HepG2 (cell line): ENCODE data around the gene LRRC45. TPM values are rescaled to one million over a fixed set of nuclear protein-coding genes. Genes with fewer than 3 reads are reported as not detected.

Source experiments
- BRF2 ChIP-seq: sonication (generic); formaldehyde crosslinking; IDR thresholded peaks from 2 replicates; pipeline ENCODE4 v1.8.1; 2022; ENCODE audit warnings: mild to moderate bottlenecking, missing genetic modification reagents
- CENPT ChIP-seq: sonication (generic); formaldehyde crosslinking; IDR thresholded peaks from 2 replicates; pipeline ENCODE4 v1.8.0; 2022; ENCODE audit warnings: low read depth, mild to moderate bottlenecking, moderate library complexity, missing genetic modification reagents
- NFIC ChIP-seq: IDR thresholded peaks from 2 replicates; pipeline ENCODE4 v1.6.1; 2012; ENCODE audit warnings: mild to moderate bottlenecking, low read length, inconsistent platforms
- POLR2AphosphoS2 ChIP-seq: IDR thresholded peaks from 2 replicates; pipeline ENCODE4 v1.6.1; 2011; ENCODE audit warnings: low read depth, low read length, improper control_type of control experiment
- SALL1 ChIP-seq: sonication (generic); formaldehyde crosslinking; IDR thresholded peaks from 2 replicates; pipeline ENCODE4 v1.8.0; 2022; ENCODE audit warnings: mild to moderate bottlenecking, missing genetic modification reagents
- TP53 ChIP-seq: sonication (generic); formaldehyde crosslinking; conservative IDR thresholded peaks from 2 replicates; pipeline ENCODE4 v1.4.0; 2020; ENCODE audit warnings: missing genetic modification reagents
- ZNF138 ChIP-seq: sonication (generic); formaldehyde crosslinking; IDR thresholded peaks from 2 replicates; pipeline ENCODE4 v1.5.0; 2020; ENCODE audit warnings: mild to moderate bottlenecking, low read depth, missing genetic modification reagents
- ZNF251 ChIP-seq: sonication (generic); formaldehyde crosslinking; IDR thresholded peaks from 2 replicates; pipeline ENCODE4 v1.9.0; 2021; ENCODE audit warnings: mild to moderate bottlenecking, missing genetic modification reagents
- ZNF33B ChIP-seq: sonication (generic); formaldehyde crosslinking; IDR thresholded peaks from 2 replicates; pipeline ENCODE4 v1.5.1; 2020; ENCODE audit warnings: mild to moderate bottlenecking, missing genetic modification reagents
- ZNF512 ChIP-seq: sonication (generic); formaldehyde crosslinking; IDR thresholded peaks from 2 replicates; pipeline ENCODE4 v1.4.0; 2020; ENCODE audit warnings: mild to moderate bottlenecking, missing genetic modification reagents
- ZNF543 ChIP-seq: sonication (generic); formaldehyde crosslinking; IDR thresholded peaks from 2 replicates; pipeline ENCODE4 v1.4.0; 2020; ENCODE audit warnings: mild to moderate bottlenecking, missing genetic modification reagents
- ZNF558 ChIP-seq: sonication (generic); formaldehyde crosslinking; IDR thresholded peaks from 2 replicates; pipeline ENCODE4 v1.9.0; 2022; ENCODE audit warnings: mild to moderate bottlenecking, missing genetic modification reagents, borderline replicate concordance
- ZNF709 ChIP-seq: sonication (generic); formaldehyde crosslinking; IDR thresholded peaks from 2 replicates; pipeline ENCODE4 v1.5.0; 2020; ENCODE audit warnings: mild to moderate bottlenecking, missing genetic modification reagents
- ZNF766 ChIP-seq: sonication (generic); formaldehyde crosslinking; IDR thresholded peaks from 2 replicates; pipeline ENCODE4 v1.5.0; 2020; ENCODE audit warnings: missing genetic modification reagents, borderline replicate concordance
- ZNF776 ChIP-seq: sonication (generic); formaldehyde crosslinking; IDR thresholded peaks from 2 replicates; pipeline ENCODE4 v1.4.0; 2020; ENCODE audit warnings: mild to moderate bottlenecking, missing genetic modification reagents
- ZNF879 ChIP-seq: sonication (generic); formaldehyde crosslinking; IDR thresholded peaks from 2 replicates; pipeline ENCODE4 v1.8.1; 2023; ENCODE audit warnings: missing genetic modification reagents
- polyA plus RNA-seq, 8 experiments: library from polyadenylated mRNA; depleted of rRNA in 3 of 8; stranded (reverse) in 7 of 8; unstranded in 1 of 8; fragments of >200 nt; fragmentation: Illumina TruSeq in 4 of 8; extraction: Trizol in 4 of 8; gene quantifications; 2 replicates each; pipeline versions ENCODE4 v1.2.1 to v1.2.3, GENCODE V29; 2011 to 2016; ENCODE audit warnings: low read depth in 4 of 8, missing spikeins in 1 of 8, mixed read lengths in 1 of 8; ENCODE audit not compliant: insufficient read depth in 1 of 8
- total RNA-seq, 5 experiments: library from RNA; depleted of rRNA; stranded (reverse); fragments of >200 nt; fragmentation: Illumina TruSeq; extraction: Trizol; gene quantifications; 2 replicates each; pipeline ENCODE4 v1.2.3, GENCODE V29; 2016; ENCODE audit warnings: low read depth in 1 of 5
- TF ChIP-seq, protein P1 (sequence below): IDR thresholded peaks from 2 replicates; pipeline ENCODE4 v1.6.1; 2012; ENCODE audit warnings: low read length, improper control_type of control experiment
- TF ChIP-seq, protein P2 (sequence below): sonication (generic); formaldehyde crosslinking; conservative IDR thresholded peaks from 2 replicates; pipeline ENCODE4 v1.8.1; 2023; ENCODE audit warnings: missing genetic modification reagents
- TF ChIP-seq, protein P3 (sequence below): sonication (generic); formaldehyde crosslinking; IDR thresholded peaks from 2 replicates; pipeline ENCODE4 v1.5.0; 2020; ENCODE audit warnings: mild to moderate bottlenecking, missing genetic modification reagents, borderline replicate concordance

LRRC45 gene
- total and polyA plus RNA-seq, 2 of the 13 experiments (the other 11 are each of a cell fraction or from before 2014, with no cell fraction given): 11.6 to 48.1 TPM

DNA sequence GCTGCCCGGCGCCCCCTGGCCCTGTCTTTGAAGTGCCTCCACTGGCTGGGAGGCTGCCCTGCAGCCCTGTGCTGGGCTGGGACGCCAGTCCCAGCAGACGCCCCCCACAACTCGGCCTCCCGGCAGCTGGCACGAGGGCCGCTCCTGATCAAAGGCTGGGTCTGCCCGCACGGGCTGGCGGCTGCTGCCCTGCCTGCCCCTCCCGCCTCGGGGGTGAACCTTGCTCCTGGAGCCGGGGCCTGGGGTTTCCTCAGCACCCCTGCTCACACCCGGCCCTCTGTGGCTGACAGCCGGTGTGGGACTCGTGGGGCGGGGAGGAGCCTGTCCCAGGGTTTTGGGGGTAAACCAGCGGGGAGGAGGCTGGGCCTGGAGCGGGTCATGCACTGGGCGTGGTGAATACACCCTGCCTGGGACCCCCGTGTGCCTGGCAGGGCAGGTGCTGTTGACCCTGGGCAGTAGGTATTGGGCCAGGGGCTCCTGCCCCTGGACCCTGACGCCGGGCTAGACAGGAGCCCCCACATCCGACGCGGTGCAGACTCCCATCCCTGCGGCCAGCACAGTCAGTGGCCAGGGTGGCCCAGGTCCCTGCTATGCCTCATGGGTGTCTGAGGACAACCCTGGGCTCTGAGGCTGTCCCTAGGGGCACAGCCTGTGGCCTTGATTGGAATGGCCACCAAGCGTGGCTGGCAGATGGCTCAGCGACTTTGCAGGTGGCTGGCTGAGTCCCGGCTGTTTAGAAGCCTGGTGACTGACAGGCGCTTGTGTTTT is 22.1 kb upstream of the LRRC45 start (continued):
- TF ChIP-seq ZNF33B (CRISPR knock-in tag) (0 out of 2 replicates have a peak, but pooled peaks have one; percentile 27), ZNF512 (CRISPR knock-in tag) (peak; percentile 21; the same call in 1 of the 2 replicates), ZNF709 (CRISPR knock-in tag) (no peak; the same call in 1 of the 2 replicates), CENPT (CRISPR knock-in tag) (no peak), ZNF776 (CRISPR knock-in tag) (peak; percentile 86), ZNF879 (CRISPR knock-in tag) (no peak), ZNF138 (0 out of 2 replicates have a peak, but pooled peaks have one; percentile 73), POLR2AphosphoS2 (peak; percentile 12; the same call in 1 of the 2 replicates), TP53 (CRISPR knock-in tag) (peak; percentile 44), SALL1 (CRISPR knock-in tag) (peak; percentile 90), ZNF558 (no peak; the same call in none of the 2 replicates), NFIC (no peak), ZNF766 (no peak), BRF2 (no peak), ZNF543 (CRISPR knock-in tag) (peak; percentile 43; the same call in 1 of the 2 replicates), ZNF251 (CRISPR knock-in tag) (no peak)
- TF ChIP-seq, protein P1, sequence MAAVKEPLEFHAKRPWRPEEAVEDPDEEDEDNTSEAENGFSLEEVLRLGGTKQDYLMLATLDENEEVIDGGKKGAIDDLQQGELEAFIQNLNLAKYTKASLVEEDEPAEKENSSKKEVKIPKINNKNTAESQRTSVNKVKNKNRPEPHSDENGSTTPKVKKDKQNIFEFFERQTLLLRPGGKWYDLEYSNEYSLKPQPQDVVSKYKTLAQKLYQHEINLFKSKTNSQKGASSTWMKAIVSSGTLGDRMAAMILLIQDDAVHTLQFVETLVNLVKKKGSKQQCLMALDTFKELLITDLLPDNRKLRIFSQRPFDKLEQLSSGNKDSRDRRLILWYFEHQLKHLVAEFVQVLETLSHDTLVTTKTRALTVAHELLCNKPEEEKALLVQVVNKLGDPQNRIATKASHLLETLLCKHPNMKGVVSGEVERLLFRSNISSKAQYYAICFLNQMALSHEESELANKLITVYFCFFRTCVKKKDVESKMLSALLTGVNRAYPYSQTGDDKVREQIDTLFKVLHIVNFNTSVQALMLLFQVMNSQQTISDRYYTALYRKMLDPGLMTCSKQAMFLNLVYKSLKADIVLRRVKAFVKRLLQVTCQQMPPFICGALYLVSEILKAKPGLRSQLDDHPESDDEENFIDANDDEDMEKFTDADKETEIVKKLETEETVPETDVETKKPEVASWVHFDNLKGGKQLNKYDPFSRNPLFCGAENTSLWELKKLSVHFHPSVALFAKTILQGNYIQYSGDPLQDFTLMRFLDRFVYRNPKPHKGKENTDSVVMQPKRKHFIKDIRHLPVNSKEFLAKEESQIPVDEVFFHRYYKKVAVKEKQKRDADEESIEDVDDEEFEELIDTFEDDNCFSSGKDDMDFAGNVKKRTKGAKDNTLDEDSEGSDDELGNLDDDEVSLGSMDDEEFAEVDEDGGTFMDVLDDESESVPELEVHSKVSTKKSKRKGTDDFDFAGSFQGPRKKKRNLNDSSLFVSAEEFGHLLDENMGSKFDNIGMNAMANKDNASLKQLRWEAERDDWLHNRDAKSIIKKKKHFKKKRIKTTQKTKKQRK: no peak
- TF ChIP-seq, protein P2, sequence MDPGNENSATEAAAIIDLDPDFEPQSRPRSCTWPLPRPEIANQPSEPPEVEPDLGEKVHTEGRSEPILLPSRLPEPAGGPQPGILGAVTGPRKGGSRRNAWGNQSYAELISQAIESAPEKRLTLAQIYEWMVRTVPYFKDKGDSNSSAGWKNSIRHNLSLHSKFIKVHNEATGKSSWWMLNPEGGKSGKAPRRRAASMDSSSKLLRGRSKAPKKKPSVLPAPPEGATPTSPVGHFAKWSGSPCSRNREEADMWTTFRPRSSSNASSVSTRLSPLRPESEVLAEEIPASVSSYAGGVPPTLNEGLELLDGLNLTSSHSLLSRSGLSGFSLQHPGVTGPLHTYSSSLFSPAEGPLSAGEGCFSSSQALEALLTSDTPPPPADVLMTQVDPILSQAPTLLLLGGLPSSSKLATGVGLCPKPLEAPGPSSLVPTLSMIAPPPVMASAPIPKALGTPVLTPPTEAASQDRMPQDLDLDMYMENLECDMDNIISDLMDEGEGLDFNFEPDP (CRISPR knock-in tag): no peak
- TF ChIP-seq, protein P3, sequence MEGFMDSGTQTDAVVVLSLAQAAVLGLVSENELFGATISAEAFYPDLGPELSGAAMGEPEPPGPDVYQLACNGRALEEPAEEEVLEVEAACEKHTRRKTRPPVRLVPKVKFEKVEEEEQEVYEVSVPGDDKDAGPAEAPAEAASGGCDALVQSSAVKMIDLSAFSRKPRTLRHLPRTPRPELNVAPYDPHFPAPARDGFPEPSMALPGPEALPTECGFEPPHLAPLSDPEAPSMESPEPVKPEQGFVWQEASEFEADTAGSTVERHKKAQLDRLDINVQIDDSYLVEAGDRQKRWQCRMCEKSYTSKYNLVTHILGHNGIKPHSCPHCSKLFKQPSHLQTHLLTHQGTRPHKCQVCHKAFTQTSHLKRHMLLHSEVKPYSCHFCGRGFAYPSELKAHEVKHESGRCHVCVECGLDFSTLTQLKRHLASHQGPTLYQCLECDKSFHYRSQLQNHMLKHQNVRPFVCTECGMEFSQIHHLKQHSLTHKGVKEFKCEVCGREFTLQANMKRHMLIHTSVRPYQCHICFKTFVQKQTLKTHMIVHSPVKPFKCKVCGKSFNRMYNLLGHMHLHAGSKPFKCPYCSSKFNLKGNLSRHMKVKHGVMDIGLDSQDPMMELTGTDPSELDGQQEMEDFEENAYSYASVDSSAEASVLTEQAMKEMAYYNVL: peak; percentile 87
